HCT116 (cell line): ENCODE results near the gene RSRC1. TPM values are rescaled to one million over a fixed set of nuclear protein-coding genes. Genes with fewer than 3 reads are reported as not detected.

ENCODE experiments used
- ATAC-seq: fragments of 200-7000 bp; cut with Tn5 transposase; 2 replicates; pipeline ENCODE4 v1.9.1; 2020; ENCODE audit warnings: mild to moderate bottlenecking, moderate library complexity
- BruUV-seq: library from RNA; stranded (reverse); fragments of 400-500 nt; replicated peaks from 2 replicates; lab custom pipeline; 2021; lab: Mats Ljungman, UMichigan
- CTCF ChIA-PET: fragments of 300-600 bp; sonication (Branson Sonifier 250); formaldehyde crosslinking; loops from one replicate; lab custom pipeline; 2021; ENCODE audit warnings: antibody characterized with exemption; lab: Charles Lee
- POLR2A ChIA-PET: fragments of 300-600, 350-600 bp; sonication (Branson Sonifier 250); formaldehyde crosslinking; loops from one replicate; lab custom pipeline; 2021; ENCODE audit warnings: antibody characterized with exemption; lab: Charles Lee
- RAD21 ChIA-PET, 2 experiments: fragments of 300-600 bp; sonication (Branson Sonifier 250); formaldehyde crosslinking; loops; one replicate each; lab custom pipeline; 2023; ENCODE audit warnings: low total read pairs in 2 of 2; ENCODE audit not compliant: uncharacterized antibody in 2 of 2, unreplicated experiment in 2 of 2, low non-redundant PET in 1 of 2; lab: Charles Lee
- DNase-seq: peaks from one replicate; pipeline ENCODE4 v3.0.0-alpha.2; 2010; ENCODE audit warnings: low read depth, low spot score
- H2AFZ ChIP-seq: fragments of 200-600 bp; shearing (Covaris generic), sonication (generic); 2 replicates; pipeline ENCODE4 v1.6.1; 2017; ENCODE audit warnings: low read depth, mixed run types, mixed read lengths, antibody characterized with exemption, low read length; ENCODE audit not compliant: poor library complexity, severe bottlenecking
- H3K27ac ChIP-seq: 2 replicates; pipeline ENCODE4 v1.5.1; 2012; ENCODE audit warnings: low read depth, low read length
- H3K27me3 ChIP-seq: fragments of 200-600 bp; sonication (generic); 2 replicates; pipeline ENCODE4 v1.6.1; 2016; ENCODE audit warnings: mixed run types, low read length, mixed read lengths; ENCODE audit not compliant: insufficient read depth
- H3K36me3 ChIP-seq, 2 experiments: fragments of 200-500 bp in 1 of 2; fragments of 200-600 bp in 1 of 2; sonication (Bioruptor generic) in 1 of 2; sonication (generic) in 1 of 2; 2 replicates each; pipeline versions ENCODE4 v1.5.1 to v1.6.1; 2014 to 2016; ENCODE audit warnings: low read length in 2 of 2, inconsistent platforms in 1 of 2, mixed read lengths in 1 of 2, mixed run types in 1 of 2; ENCODE audit not compliant: insufficient read depth in 2 of 2, control insufficient read depth in 1 of 2
- H3K4me1 ChIP-seq, 2 experiments: fragments of 200-600 bp in 1 of 2; sonication (generic) in 1 of 2; 2 replicates each; pipeline versions ENCODE4 v1.5.1 to v1.6.1; 2012 to 2017; ENCODE audit warnings: low read length in 2 of 2, inconsistent platforms in 1 of 2, mild to moderate bottlenecking in 1 of 2, mixed read lengths in 1 of 2, mixed run types in 1 of 2, moderate library complexity in 1 of 2; ENCODE audit not compliant: insufficient read depth in 2 of 2, control insufficient read depth in 1 of 2
- H3K4me2 ChIP-seq: fragments of 200-600 bp; sonication (generic); 2 replicates; pipeline ENCODE4 v1.6.1; 2017; ENCODE audit warnings: mixed run types, low read length, mixed read lengths
- H3K4me3 ChIP-seq, 2 experiments: fragments of 200-600 bp in 1 of 2; sonication (generic) in 1 of 2; replicated peaks in 1 of 2; 2 replicates each; pipeline ENCODE4 v1.5.1; 2011 to 2016; ENCODE audit warnings: low read length in 2 of 2, control low read depth in 1 of 2, low read depth in 1 of 2, mild to moderate bottlenecking in 1 of 2, mixed read lengths in 1 of 2, mixed run types in 1 of 2
- H3K79me2 ChIP-seq: fragments of 200-600 bp; sonication (generic); 2 replicates; pipeline ENCODE4 v1.6.1; 2017; ENCODE audit warnings: mild to moderate bottlenecking, mixed run types, low read length, moderate library complexity, mixed read lengths; ENCODE audit not compliant: insufficient read depth
- H3K9ac ChIP-seq: fragments of 200-600 bp; sonication (generic); 2 replicates; pipeline ENCODE4 v1.6.1; 2016; ENCODE audit warnings: low read length, mixed read lengths
- H3K9me2 ChIP-seq: fragments of 200-600 bp; sonication (generic), shearing (Covaris generic); 2 replicates; pipeline ENCODE4 v1.6.1; 2017; ENCODE audit warnings: mixed run types, mild to moderate bottlenecking, moderate library complexity; ENCODE audit not compliant: insufficient read depth
- H3K9me3 ChIP-seq, 2 experiments: fragments of 200-500 bp in 1 of 2; fragments of 200-600 bp in 1 of 2; sonication (Bioruptor generic) in 1 of 2; sonication (generic) in 1 of 2; 2 replicates each; pipeline ENCODE4 v1.6.1; 2014 to 2017; ENCODE audit warnings: low read length in 2 of 2, mixed read lengths in 2 of 2, inconsistent platforms in 1 of 2, low read depth in 1 of 2, mild to moderate bottlenecking in 1 of 2, mixed run types in 1 of 2, moderate library complexity in 1 of 2; ENCODE audit not compliant: control insufficient read depth in 1 of 2, insufficient read depth in 1 of 2
- H4K20me1 ChIP-seq: fragments of 200-600 bp; sonication (generic), shearing (Covaris generic); 2 replicates; pipeline ENCODE4 v1.6.1; 2017; ENCODE audit warnings: mixed run types, mild to moderate bottlenecking, moderate library complexity; ENCODE audit not compliant: insufficient read depth
- CBX3 ChIP-seq: IDR thresholded peaks from 2 replicates; pipeline ENCODE4 v1.6.1; 2012; ENCODE audit warnings: low read depth
- CEBPB ChIP-seq: IDR thresholded peaks from 2 replicates; pipeline ENCODE4 v1.6.1; 2012; ENCODE audit warnings: low read depth
- EZH2 ChIP-seq: fragments of 200-600 bp; sonication (generic); IDR thresholded peaks from 2 replicates; pipeline ENCODE4 v1.6.1; 2017; ENCODE audit warnings: antibody characterized with exemption, mixed run types
- FOSL1 ChIP-seq: IDR thresholded peaks from 2 replicates; pipeline ENCODE4 v1.6.1; 2012; ENCODE audit warnings: low read depth
- JUND ChIP-seq: IDR thresholded peaks from 2 replicates; pipeline ENCODE4 v1.6.1; 2012
- POLR2A ChIP-seq: IDR thresholded peaks from 2 replicates; pipeline ENCODE4 v1.7.0; 2011; ENCODE audit warnings: borderline replicate concordance; ENCODE audit not compliant: insufficient read depth, insufficient read length; ENCODE audit errors: extremely low read depth
- POLR2AphosphoS5 ChIP-seq: IDR thresholded peaks from 2 replicates; pipeline ENCODE4 v1.6.1; 2011; ENCODE audit warnings: mild to moderate bottlenecking, low read depth, low read length, moderate library complexity
- RAD21 ChIP-seq: IDR thresholded peaks from 2 replicates; pipeline ENCODE4 v1.6.1; 2012; ENCODE audit warnings: low read depth, mild to moderate bottlenecking
- REST ChIP-seq: IDR thresholded peaks from 2 replicates; pipeline ENCODE4 v1.6.1; 2012; ENCODE audit warnings: low read depth
- SIN3A ChIP-seq: IDR thresholded peaks from 2 replicates; pipeline ENCODE4 v1.6.1; 2012; ENCODE audit warnings: low read depth
- SP1 ChIP-seq: IDR thresholded peaks from 2 replicates; pipeline ENCODE4 v1.6.1; 2012; ENCODE audit warnings: low read depth
- TCF7L2 ChIP-seq: IDR thresholded peaks from 2 replicates; pipeline ENCODE4 v1.7.0; 2011; ENCODE audit warnings: borderline replicate concordance, inconsistent platforms; ENCODE audit not compliant: insufficient read depth, insufficient read length; ENCODE audit errors: extremely low read depth
- ZFX ChIP-seq: fragments of 450-650 bp; IDR thresholded peaks from 2 replicates; pipeline ENCODE4 v1.6.1; 2017
- ZNF274 ChIP-seq: fragments of 200-500 bp; sonication (Bioruptor generic); IDR thresholded peaks from 2 replicates; pipeline ENCODE4 v1.6.1; 2014; ENCODE audit warnings: mild to moderate bottlenecking, low read depth, low read length, inconsistent platforms
- intact Hi-C: fragments of 100-400 bp; cut with micrococcal nuclease; formaldehyde crosslinking; loops from 2 replicates; pipeline ENCODE4 v1.10.0; 2022
- total RNA-seq: library from RNA; stranded (reverse); gene quantifications from one replicate; pipeline ENCODE4 v1.2.1, GENCODE V29; 2021; ENCODE audit not compliant: unreplicated experiment
- TF ChIP-seq, protein P1 (sequence below): IDR thresholded peaks from 2 replicates; pipeline ENCODE4 v1.6.1; 2012

Gene RSRC1
- total RNA-seq, 1 experiment from 2014 or later = 37.1 TPM

GRCh38 chr3:158333736-158334135, 223.8 kb downstream of the RSRC1 start (continued):
- no peak for TF ChIP-seq POLR2AphosphoS5
- no peak for TF ChIP-seq CBX3
- TF ChIP-seq RAD21 = no peak
- TF ChIP-seq CEBPB = no peak

- Histone ChIP-seq H3K4me3 (no peak overlapping the region), H3K79me2 (no peaks in the 10 kb centered on the region), H3K27me3 (no peaks in the 10 kb centered on the region), H3K4me2 (no peak overlapping the region), H3K36me3 (no peaks in the 10 kb centered on the region), H2AFZ (no peak overlapping the region), H3K9me3 (no peaks in the 10 kb centered on the region), H3K9me2 (no peaks in the 10 kb centered on the region), H3K27ac (no peak overlapping the region), H3K9ac (no peak overlapping the region), H3K4me1 (no peaks in the 10 kb centered on the region), H4K20me1 (no peaks in the 10 kb centered on the region)
- ChIA-PET RAD21 (no interaction called here), CTCF (no interaction called here), POLR2A (no interaction called here)
- no TSS peak for BruUV-seq
- DNase-seq (no peak), ATAC-seq (no peak)
- TF ChIP-seq ZNF274 (no peak), FOSL1 (no peak), ZFX (no peak), REST (no peak), POLR2A (no peak), SP1 (no peak), EZH2 (no peak), JUND (no peak), RAD21 (no peak), SIN3A (no peak), TCF7L2 (no peak), CBX3 (no peak)
- TF ChIP-seq, protein P1, sequence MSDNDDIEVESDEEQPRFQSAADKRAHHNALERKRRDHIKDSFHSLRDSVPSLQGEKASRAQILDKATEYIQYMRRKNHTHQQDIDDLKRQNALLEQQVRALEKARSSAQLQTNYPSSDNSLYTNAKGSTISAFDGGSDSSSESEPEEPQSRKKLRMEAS = no peak
- intact Hi-C loops = no loop called here
Observed at GRCh38 chr3:158337110-158337509, 227.2 kb downstream of the RSRC1 start.
